Stimulated activated CD4-positive, alpha-beta T cell treated with anti-CD3 and anti-CD28 coated beads, TNF-alpha, amount 100 ng/mL, for 4 hours (primary cell): Measurements from ENCODE around the gene MRPS22.
"Not testable (repeated sequence)": the region's sequence is repeated elsewhere in the genome, so short reads cannot be mapped to it uniquely, and the experiment has no call there.

Experiments used
- DNase-seq, 3 experiments: peaks; one replicate each; pipeline ENCODE4 v3.0.0-alpha.2; 2020; ENCODE audit warnings: low read depth in 3 of 3

The MRPS22 gene

GRCh38 chr3:139396707-139397106, 52.9 kb downstream of the MRPS22 start:
- DNase-seq = no peak

- not testable (repeated sequence) for DNase-seq
These were observed 57.3 kb downstream of the MRPS22 start for GRCh38 chr3:139401155-139401554.
